ENCODE results near the gene HOXB8.

DNA sequence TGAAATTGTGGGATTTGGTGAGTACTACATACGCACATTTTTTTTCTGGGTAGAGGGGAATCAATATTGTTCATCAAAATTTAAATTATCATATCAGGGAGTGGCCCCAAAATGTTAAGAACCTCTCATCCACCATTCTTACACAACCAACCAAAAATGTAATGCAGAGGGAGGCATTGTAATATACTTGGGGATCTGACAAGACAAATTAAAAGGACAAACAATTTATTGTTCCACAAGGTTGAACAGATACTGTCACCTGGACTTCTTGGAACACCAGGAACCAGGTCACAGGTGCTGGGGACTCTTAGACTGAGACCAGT is 25.7 kb upstream of the HOXB8 start:
- TF ChIP-seq, protein P1, sequence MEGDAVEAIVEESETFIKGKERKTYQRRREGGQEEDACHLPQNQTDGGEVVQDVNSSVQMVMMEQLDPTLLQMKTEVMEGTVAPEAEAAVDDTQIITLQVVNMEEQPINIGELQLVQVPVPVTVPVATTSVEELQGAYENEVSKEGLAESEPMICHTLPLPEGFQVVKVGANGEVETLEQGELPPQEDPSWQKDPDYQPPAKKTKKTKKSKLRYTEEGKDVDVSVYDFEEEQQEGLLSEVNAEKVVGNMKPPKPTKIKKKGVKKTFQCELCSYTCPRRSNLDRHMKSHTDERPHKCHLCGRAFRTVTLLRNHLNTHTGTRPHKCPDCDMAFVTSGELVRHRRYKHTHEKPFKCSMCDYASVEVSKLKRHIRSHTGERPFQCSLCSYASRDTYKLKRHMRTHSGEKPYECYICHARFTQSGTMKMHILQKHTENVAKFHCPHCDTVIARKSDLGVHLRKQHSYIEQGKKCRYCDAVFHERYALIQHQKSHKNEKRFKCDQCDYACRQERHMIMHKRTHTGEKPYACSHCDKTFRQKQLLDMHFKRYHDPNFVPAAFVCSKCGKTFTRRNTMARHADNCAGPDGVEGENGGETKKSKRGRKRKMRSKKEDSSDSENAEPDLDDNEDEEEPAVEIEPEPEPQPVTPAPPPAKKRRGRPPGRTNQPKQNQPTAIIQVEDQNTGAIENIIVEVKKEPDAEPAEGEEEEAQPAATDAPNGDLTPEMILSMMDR (IDR thresholded peaks at IDR 0.05; ENCODE audit: poor library complexity, severe bottlenecking): no peak
- no peak for TF ChIP-seq EZH2 (IDR thresholded peaks at IDR 0.05; ENCODE audit: borderline replicate concordance, insufficient read depth, low read length, poor library complexity, severe bottlenecking)
- no peak for TF ChIP-seq RAD21 (conservative IDR thresholded peaks at IDR 0.05)
- TF ChIP-seq, protein P2, sequence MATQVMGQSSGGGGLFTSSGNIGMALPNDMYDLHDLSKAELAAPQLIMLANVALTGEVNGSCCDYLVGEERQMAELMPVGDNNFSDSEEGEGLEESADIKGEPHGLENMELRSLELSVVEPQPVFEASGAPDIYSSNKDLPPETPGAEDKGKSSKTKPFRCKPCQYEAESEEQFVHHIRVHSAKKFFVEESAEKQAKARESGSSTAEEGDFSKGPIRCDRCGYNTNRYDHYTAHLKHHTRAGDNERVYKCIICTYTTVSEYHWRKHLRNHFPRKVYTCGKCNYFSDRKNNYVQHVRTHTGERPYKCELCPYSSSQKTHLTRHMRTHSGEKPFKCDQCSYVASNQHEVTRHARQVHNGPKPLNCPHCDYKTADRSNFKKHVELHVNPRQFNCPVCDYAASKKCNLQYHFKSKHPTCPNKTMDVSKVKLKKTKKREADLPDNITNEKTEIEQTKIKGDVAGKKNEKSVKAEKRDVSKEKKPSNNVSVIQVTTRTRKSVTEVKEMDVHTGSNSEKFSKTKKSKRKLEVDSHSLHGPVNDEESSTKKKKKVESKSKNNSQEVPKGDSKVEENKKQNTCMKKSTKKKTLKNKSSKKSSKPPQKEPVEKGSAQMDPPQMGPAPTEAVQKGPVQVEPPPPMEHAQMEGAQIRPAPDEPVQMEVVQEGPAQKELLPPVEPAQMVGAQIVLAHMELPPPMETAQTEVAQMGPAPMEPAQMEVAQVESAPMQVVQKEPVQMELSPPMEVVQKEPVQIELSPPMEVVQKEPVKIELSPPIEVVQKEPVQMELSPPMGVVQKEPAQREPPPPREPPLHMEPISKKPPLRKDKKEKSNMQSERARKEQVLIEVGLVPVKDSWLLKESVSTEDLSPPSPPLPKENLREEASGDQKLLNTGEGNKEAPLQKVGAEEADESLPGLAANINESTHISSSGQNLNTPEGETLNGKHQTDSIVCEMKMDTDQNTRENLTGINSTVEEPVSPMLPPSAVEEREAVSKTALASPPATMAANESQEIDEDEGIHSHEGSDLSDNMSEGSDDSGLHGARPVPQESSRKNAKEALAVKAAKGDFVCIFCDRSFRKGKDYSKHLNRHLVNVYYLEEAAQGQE (IDR thresholded peaks at IDR 0.05; ENCODE audit: borderline replicate concordance): no peak
- no peak for TF ChIP-seq EP300 (conservative IDR thresholded peaks at IDR 0.05; ENCODE audit: poor library complexity, severe bottlenecking)
- no peak for TF ChIP-seq POLR2AphosphoS5 (IDR thresholded peaks at IDR 0.05)
- TF ChIP-seq SMC3 (conservative IDR thresholded peaks at IDR 0.05; ENCODE audit: poor library complexity): no peak
- TF ChIP-seq TAF1 (IDR thresholded peaks at IDR 0.05; ENCODE audit: low read depth): no peak
- TF ChIP-seq MXI1 (conservative IDR thresholded peaks at IDR 0.05; ENCODE audit: poor library complexity, severe bottlenecking): no peak

Measured in neural cell (in vitro differentiated cells).